ENCODE results near the gene PKNOX1.
A peak's percentile ranks its signal among the peaks of the same experiment; 100 is the strongest.
"Not testable (repeated sequence)": the region's sequence is repeated elsewhere in the genome, so short reads cannot be mapped to it uniquely, and the experiment has no call there.

The PKNOX1 gene

GRCh38 chr21:42962380-42963007 is 11.9 kb upstream of the PKNOX1 start:
- Histone ChIP-seq H3K27me3 (no peaks in the 10 kb centered on the region), H3K4me3 (no peak overlapping the region), H3K4me2 (no peak overlapping the region), H3K27ac (no peak overlapping the region), H3K9me3 (no peaks in the 10 kb centered on the region), H3K4me1 (no peaks in the 10 kb centered on the region), H4K20me1 (no peaks in the 10 kb centered on the region), H3K9ac (no peak overlapping the region), H3K36me3 (no peaks in the 10 kb centered on the region)
- no peak for TF ChIP-seq Cebpa-rat (IDR thresholded peaks at IDR 0.05)

- no peak for TF ChIP-seq Cebpa-rat (IDR thresholded peaks at IDR 0.05)
- no peaks in the 10 kb centered on the region for H3K9me3 ChIP-seq
Observed at GRCh38 chr21:42964086-42964485, 10.3 kb upstream of the PKNOX1 start.

GRCh38 chr21:42964546-42965210 is 9.7 kb upstream of the PKNOX1 start:
- Histone ChIP-seq H3K4me2 (no peak overlapping the region), H4K20me1 (no peaks in the 10 kb centered on the region), H3K4me1 (no peaks in the 10 kb centered on the region), H3K4me3 (no peak overlapping the region), H3K9me3 (no peaks in the 10 kb centered on the region), H3K27me3 (no peaks in the 10 kb centered on the region), H3K27ac (no peak overlapping the region), H3K9ac (no peak overlapping the region), H3K36me3 (no peaks in the 10 kb centered on the region)
- TF ChIP-seq Cebpa-rat (IDR thresholded peaks at IDR 0.05), result no peak

More at GRCh38 chr21:42964086-42964485, 10.3 kb upstream of the PKNOX1 start:
- Histone ChIP-seq H3K36me3 (no peaks in the 10 kb centered on the region), H3K27me3 (no peaks in the 10 kb centered on the region), H3K4me3 (no peak overlapping the region), H3K4me2 (no peak overlapping the region), H3K4me1 (no peaks in the 10 kb centered on the region), H4K20me1 (no peaks in the 10 kb centered on the region), H3K9ac (no peak overlapping the region), H3K27ac (no peak overlapping the region)

GRCh38 chr21:42965211-42965560 is 9.2 kb upstream of the PKNOX1 start:
- no peak overlapping the region for H3K27ac ChIP-seq
- no peak for TF ChIP-seq Cebpa-rat (IDR thresholded peaks at IDR 0.05)

GRCh38 chr21:42967616-42968015 is 6.7 kb upstream of the PKNOX1 start:
- not testable (repeated sequence) for H3K27ac ChIP-seq, H3K4me3 ChIP-seq, H3K9ac ChIP-seq, H3K4me2 ChIP-seq, H3K27me3 ChIP-seq, H3K9me3 ChIP-seq, H4K20me1 ChIP-seq, H3K36me3 ChIP-seq, H3K4me1 ChIP-seq

More at GRCh38 chr21:42965211-42965560, 9.2 kb upstream of the PKNOX1 start:
- H3K27me3 ChIP-seq, result no peaks in the 10 kb centered on the region
- H3K4me3 ChIP-seq, result no peak overlapping the region
- no peaks in the 10 kb centered on the region for H3K4me1 ChIP-seq
- H4K20me1 ChIP-seq, result no peaks in the 10 kb centered on the region
- no peaks in the 10 kb centered on the region for H3K9me3 ChIP-seq
- H3K9ac ChIP-seq, result no peak overlapping the region
- no peak overlapping the region for H3K4me2 ChIP-seq
- H3K36me3 ChIP-seq, result no peaks in the 10 kb centered on the region

GRCh38 chr21:42969193-42969600 is 5.2 kb upstream of the PKNOX1 start:
- no peaks in the 10 kb centered on the region for H3K36me3 ChIP-seq
- H3K9me3 ChIP-seq, result no peaks in the 10 kb centered on the region
- H3K4me3 ChIP-seq, result no peak overlapping the region
- H3K27me3 ChIP-seq, result no peaks in the 10 kb centered on the region
- H3K9ac ChIP-seq, result no peak overlapping the region
- no peak overlapping the region for H3K4me2 ChIP-seq
- H4K20me1 ChIP-seq, result no peaks in the 10 kb centered on the region
- H3K27ac ChIP-seq, result no peak overlapping the region
- H3K4me1 ChIP-seq, result peaks cover 9% of the 10 kb centered on the region
- TF ChIP-seq Cebpa-rat (IDR thresholded peaks at IDR 0.05), result no peak

- Histone ChIP-seq H3K9me3 (no peaks in the 10 kb centered on the region), H4K20me1 (no peaks in the 10 kb centered on the region), H3K4me3 (no peak overlapping the region), H3K27ac (no peak overlapping the region), H3K36me3 (no peaks in the 10 kb centered on the region), H3K9ac (no peak overlapping the region), H3K4me2 (no peak overlapping the region), H3K4me1 (peaks cover 15% of the 10 kb centered on the region), H3K27me3 (no peaks in the 10 kb centered on the region)
- no peak for TF ChIP-seq Cebpa-rat (IDR thresholded peaks at IDR 0.05)
Observed at GRCh38 chr21:42970946-42971653, 3.3 kb upstream of the PKNOX1 start.

- no peaks in the 10 kb centered on the region for H3K27me3 ChIP-seq
- no peak overlapping the region for H3K27ac ChIP-seq
- peaks cover 5% of the 10 kb centered on the region for H3K36me3 ChIP-seq
- no peak overlapping the region for H3K4me3 ChIP-seq
- H3K9ac ChIP-seq, result no peak overlapping the region
- TF ChIP-seq Cebpa-rat (IDR thresholded peaks at IDR 0.05), result no peak
- H3K9me3 ChIP-seq, result peaks cover 6% of the 10 kb centered on the region
- H3K4me1 ChIP-seq, result peaks cover 18% of the 10 kb centered on the region
- no peak overlapping the region for H3K4me2 ChIP-seq
- no peaks in the 10 kb centered on the region for H4K20me1 ChIP-seq
Observed at GRCh38 chr21:42971897-42972275, 2.5 kb upstream of the PKNOX1 start.

- Histone ChIP-seq H4K20me1 (no peaks in the 10 kb centered on the region; the same call in 1 of the 2 replicates), H3K27me3 (no peaks in the 10 kb centered on the region), H3K4me2 (peak overlapping the region; percentile 90), H3K9ac (peak overlapping the region; percentile 80), H3K9me3 (peaks cover 18% of the 10 kb centered on the region), H3K4me3 (peak overlapping the region; percentile 66), H3K36me3 (peaks cover 21% of the 10 kb centered on the region), H3K27ac (peak overlapping the region; percentile 87), H3K4me1 (peaks cover 18% of the 10 kb centered on the region)
- TF ChIP-seq Cebpa-rat (IDR thresholded peaks at IDR 0.05), result no peak
Observed at GRCh38 chr21:42973309-42973990, 912 bp upstream of the PKNOX1 start.

Measured in BLaER1 (cell line).